Glutamatergic neuron (in vitro differentiated cells): Measurements from ENCODE around the gene CHN2. TPM values are rescaled to one million over a fixed set of nuclear protein-coding genes. Genes with fewer than 3 reads are reported as not detected.

Experiments
- DNase-seq: peaks from one replicate; pipeline ENCODE4 v3.0.0; 2022
- H3K27ac Mint-ChIP-seq: one replicate; pipeline ENCODE4 v1.8.0; 2020; ENCODE audit warnings: mild to moderate bottlenecking, mixed read lengths, inconsistent platforms; ENCODE audit not compliant: unreplicated experiment
- H3K27me3 Mint-ChIP-seq: one replicate; pipeline ENCODE4 v1.8.0; 2020; ENCODE audit warnings: mild to moderate bottlenecking, moderate library complexity, mixed read lengths, inconsistent platforms; ENCODE audit not compliant: unreplicated experiment
- H3K36me3 Mint-ChIP-seq: one replicate; pipeline ENCODE4 v1.8.0; 2020; ENCODE audit warnings: mild to moderate bottlenecking, mixed read lengths, inconsistent platforms; ENCODE audit not compliant: unreplicated experiment
- H3K4me1 Mint-ChIP-seq: one replicate; pipeline ENCODE4 v1.8.0; 2020; ENCODE audit warnings: mild to moderate bottlenecking, low read depth, mixed read lengths, inconsistent platforms; ENCODE audit not compliant: unreplicated experiment
- H3K4me3 Mint-ChIP-seq: one replicate; pipeline ENCODE4 v1.8.0; 2020; ENCODE audit warnings: mild to moderate bottlenecking, mixed read lengths, inconsistent platforms; ENCODE audit not compliant: unreplicated experiment
- H3K9me3 Mint-ChIP-seq: one replicate; pipeline ENCODE4 v1.8.0; 2020; ENCODE audit warnings: mild to moderate bottlenecking, moderate library complexity, mixed read lengths, inconsistent platforms; ENCODE audit not compliant: unreplicated experiment
- total RNA-seq: library from RNA; stranded (reverse); fragmentation: NEBNext Ultra II Directional; extraction: Animal tissue kit (Norgen Biotek cat#: 25700); gene quantifications from one replicate; pipeline ENCODE4 v1.2.1, GENCODE V29; 2021; ENCODE audit not compliant: unreplicated experiment
- TF ChIP-seq, protein P1 (sequence below): fragments of 200-600 bp; sonication (generic); IDR thresholded peaks from one replicate; pipeline ENCODE4 v1.5.0; 2021; ENCODE audit not compliant: partially characterized antibody, unreplicated experiment

Gene CHN2
- total RNA-seq, 1 donor from 2014 or later: 63.2 TPM

DNA sequence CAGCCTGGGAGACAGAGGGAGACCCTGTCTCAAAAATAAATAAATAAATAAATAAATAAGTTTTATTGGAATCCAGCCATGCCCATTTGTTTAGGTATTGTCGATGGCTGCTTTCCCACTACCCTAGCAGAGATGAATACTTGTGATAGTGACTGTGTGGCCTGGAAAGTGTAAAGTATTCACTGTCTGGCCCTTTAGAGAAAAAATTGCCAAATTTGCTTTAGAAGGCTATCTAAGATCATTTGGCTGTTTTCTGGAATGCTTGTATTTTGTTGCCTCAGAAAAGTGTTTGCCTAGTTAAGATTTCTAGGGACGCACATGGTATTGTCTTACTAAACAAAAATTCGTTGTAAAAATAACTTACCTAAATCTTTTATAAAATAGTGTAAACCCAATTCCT, 35.4 kb downstream of the CHN2 start:
- peaks cover 20% of the 10 kb centered on the region for H3K4me1 Mint-ChIP-seq
- H3K36me3 Mint-ChIP-seq: no peaks in the 10 kb centered on the region
- H3K27ac Mint-ChIP-seq: no peak overlapping the region
- H3K4me3 Mint-ChIP-seq: no peak overlapping the region
- no peak for DNase-seq
- TF ChIP-seq, protein P1, sequence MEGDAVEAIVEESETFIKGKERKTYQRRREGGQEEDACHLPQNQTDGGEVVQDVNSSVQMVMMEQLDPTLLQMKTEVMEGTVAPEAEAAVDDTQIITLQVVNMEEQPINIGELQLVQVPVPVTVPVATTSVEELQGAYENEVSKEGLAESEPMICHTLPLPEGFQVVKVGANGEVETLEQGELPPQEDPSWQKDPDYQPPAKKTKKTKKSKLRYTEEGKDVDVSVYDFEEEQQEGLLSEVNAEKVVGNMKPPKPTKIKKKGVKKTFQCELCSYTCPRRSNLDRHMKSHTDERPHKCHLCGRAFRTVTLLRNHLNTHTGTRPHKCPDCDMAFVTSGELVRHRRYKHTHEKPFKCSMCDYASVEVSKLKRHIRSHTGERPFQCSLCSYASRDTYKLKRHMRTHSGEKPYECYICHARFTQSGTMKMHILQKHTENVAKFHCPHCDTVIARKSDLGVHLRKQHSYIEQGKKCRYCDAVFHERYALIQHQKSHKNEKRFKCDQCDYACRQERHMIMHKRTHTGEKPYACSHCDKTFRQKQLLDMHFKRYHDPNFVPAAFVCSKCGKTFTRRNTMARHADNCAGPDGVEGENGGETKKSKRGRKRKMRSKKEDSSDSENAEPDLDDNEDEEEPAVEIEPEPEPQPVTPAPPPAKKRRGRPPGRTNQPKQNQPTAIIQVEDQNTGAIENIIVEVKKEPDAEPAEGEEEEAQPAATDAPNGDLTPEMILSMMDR: no peak
- no peaks in the 10 kb centered on the region for H3K9me3 Mint-ChIP-seq
- H3K27me3 Mint-ChIP-seq: peaks cover 3% of the 10 kb centered on the region

DNA sequence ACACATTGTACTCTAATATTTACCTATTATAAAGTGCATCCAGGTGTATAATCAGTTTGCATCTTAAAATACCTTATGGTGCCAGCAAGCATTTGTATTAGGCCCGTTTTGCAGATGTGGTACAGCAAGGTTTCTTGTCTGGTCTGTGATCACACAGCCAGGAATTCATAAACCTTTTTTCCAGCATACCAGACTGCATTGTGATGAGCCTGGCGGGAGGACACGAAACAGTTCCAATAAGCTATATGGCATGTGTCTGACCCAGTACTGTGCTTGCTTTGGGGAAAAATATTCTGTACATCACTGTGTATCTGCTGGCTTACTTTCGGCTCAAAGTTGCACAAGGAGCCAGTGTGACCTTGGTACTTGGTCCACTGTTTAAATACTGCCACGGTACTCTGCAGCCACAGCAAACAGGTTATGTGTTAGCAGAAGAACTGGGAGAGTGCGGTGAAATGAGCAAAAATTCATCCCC, 36.3 kb downstream of the CHN2 start:
- H3K4me3 Mint-ChIP-seq: no peak overlapping the region
- H3K36me3 Mint-ChIP-seq: no peaks in the 10 kb centered on the region
- H3K27me3 Mint-ChIP-seq: peaks cover 3% of the 10 kb centered on the region
- TF ChIP-seq, protein P1: no peak
- no peaks in the 10 kb centered on the region for H3K9me3 Mint-ChIP-seq
- DNase-seq: no peak
- H3K27ac Mint-ChIP-seq: no peak overlapping the region
- H3K4me1 Mint-ChIP-seq: peaks cover 20% of the 10 kb centered on the region

DNA sequence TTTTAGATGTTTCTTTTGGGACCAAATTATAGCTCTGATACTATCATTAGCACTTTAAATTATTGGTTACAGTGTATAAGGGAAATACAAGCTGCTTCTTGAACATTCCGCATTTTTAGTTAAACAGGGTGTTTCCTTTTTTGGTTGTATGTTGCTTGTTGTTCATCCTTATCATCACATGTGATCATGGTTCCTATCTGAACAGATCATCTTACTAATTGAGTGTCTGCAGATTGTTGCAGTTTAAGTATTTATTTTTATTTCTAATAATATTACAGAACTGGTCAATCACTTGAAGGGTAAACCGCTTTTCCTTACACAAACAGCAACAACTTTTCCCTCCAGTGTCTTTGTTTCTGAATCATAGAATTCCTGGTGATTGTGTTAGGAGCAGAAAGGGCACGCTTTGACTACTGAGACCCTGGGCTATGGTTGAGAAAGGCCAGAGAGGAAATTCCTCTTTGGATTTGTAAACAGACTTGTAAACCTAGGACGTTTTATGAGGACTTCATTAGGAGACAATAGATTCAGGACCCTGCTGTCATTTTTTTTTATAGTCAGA, 37.2 kb downstream of the CHN2 start:
- no peaks in the 10 kb centered on the region for H3K9me3 Mint-ChIP-seq
- DNase-seq: no peak
- H3K36me3 Mint-ChIP-seq: no peaks in the 10 kb centered on the region
- H3K4me3 Mint-ChIP-seq: no peak overlapping the region
- H3K4me1 Mint-ChIP-seq: peaks cover 20% of the 10 kb centered on the region
- TF ChIP-seq, protein P1: no peak
- no peak overlapping the region for H3K27ac Mint-ChIP-seq
- H3K27me3 Mint-ChIP-seq: peaks cover 3% of the 10 kb centered on the region

DNA sequence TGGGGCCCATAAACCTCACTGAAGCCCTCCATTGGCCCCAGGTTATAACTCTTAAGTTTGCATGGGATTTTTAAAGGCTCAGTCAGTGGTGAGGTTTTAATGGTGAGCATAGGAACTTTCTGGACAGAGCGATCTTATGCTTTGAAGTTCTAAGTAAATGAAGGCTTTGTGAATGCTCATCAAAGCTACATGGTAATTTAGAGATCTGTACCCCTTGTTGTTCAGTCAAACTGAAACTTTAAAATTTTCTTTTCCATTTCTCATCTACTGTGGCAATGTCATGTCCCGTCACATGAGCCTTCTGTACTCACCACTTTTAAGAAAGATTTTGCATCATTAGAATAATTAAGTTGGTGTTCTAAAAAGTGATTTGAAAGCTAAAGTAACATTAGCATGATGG, 39.9 kb downstream of the CHN2 start:
- Mint-ChIP-seq H3K9me3 (peaks cover 4% of the 10 kb centered on the region), H3K4me1 (peaks cover 13% of the 10 kb centered on the region), H3K36me3 (peaks cover 8% of the 10 kb centered on the region), H3K4me3 (no peak overlapping the region), H3K27ac (no peak overlapping the region), H3K27me3 (peaks cover 2% of the 10 kb centered on the region)
- no peak for DNase-seq
- TF ChIP-seq, protein P1: no peak

DNA sequence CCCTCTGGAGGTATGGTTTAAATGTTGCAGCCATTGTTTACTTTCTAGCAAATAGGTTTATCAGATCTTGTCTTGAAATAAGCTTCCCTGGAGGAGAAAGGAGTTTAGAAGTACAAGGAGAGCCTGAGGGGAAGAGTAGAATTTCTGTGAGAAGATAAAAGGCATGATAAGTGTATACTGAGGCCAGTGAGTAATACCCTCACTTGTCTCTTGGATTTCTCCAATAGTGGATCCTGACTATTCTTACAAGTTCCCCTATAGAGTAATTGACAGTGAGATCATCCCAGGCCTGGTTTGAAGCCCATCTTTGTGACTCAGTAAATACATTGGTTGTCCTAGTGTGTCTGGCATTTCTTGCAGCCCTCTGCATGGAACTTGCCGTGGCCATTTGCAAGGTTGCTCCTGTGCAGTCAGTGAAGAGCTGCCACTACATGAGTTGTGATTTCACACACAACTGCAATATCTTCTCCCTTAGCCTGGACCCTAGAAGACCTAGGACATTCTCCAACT, 41.6 kb downstream of the CHN2 start:
- peaks cover 14% of the 10 kb centered on the region for H3K36me3 Mint-ChIP-seq
- H3K27me3 Mint-ChIP-seq: peaks cover 7% of the 10 kb centered on the region
- peaks cover 4% of the 10 kb centered on the region for H3K9me3 Mint-ChIP-seq
- no peak overlapping the region for H3K4me3 Mint-ChIP-seq
- TF ChIP-seq, protein P1: no peak
- no peak overlapping the region for H3K27ac Mint-ChIP-seq
- no peak for DNase-seq
- peaks cover 10% of the 10 kb centered on the region for H3K4me1 Mint-ChIP-seq
